ENCODE results near the gene ZMYND12. TPM values are rescaled to one million over a fixed set of nuclear protein-coding genes. Genes with fewer than 3 reads are reported as not detected.
"Not testable (repeated sequence)": the region's sequence is repeated elsewhere in the genome, so short reads cannot be mapped to it uniquely, and the experiment has no call there.

ZMYND12 gene
- total and polyA plus RNA-seq, 2 donors (not counting 3 experiments of a cell fraction or from before 2014, with no cell fraction given) = 0.33 to 0.40 TPM

GRCh38 chr1:42479621-42480020, 23.8 kb upstream of the ZMYND12 start:
- Histone ChIP-seq H3K79me2 (ENCODE audit: control insufficient read depth, insufficient read depth, low read length) (no peaks in the 10 kb centered on the region), H2AFZ (ENCODE audit: low read depth, low read length) (no peak overlapping the region), H3K27ac (ENCODE audit: insufficient read depth, low read depth, low read length) (no peak overlapping the region), H3K9ac (replicated peaks; ENCODE audit: extremely low read depth, insufficient read depth, low read length) (no peak overlapping the region), H3K4me3 (replicated peaks in 1 of 3; ENCODE audit: insufficient read depth in 1 of 3, low read depth in 1 of 3, low read length in 3 of 3) (no peak overlapping the region), H3K27me3 (ENCODE audit: control insufficient read depth in 2 of 2, insufficient read depth in 2 of 2, low read length in 2 of 2) (peaks cover 0 to 2% of the 10 kb centered on the region in 2 experiments), H3K4me2 (ENCODE audit: insufficient read depth, low read length) (no peak overlapping the region), H4K20me1 (replicated peaks; ENCODE audit: control insufficient read depth, extremely low read depth, insufficient read depth, low read length) (no peaks in the 10 kb centered on the region), H3K9me3 (replicated peaks; ENCODE audit: control insufficient read depth, insufficient read depth, low read length) (no peaks in the 10 kb centered on the region), H3K9me1 (replicated peaks; ENCODE audit: control insufficient read depth, extremely low read depth, insufficient read depth, low read length) (no peaks in the 10 kb centered on the region), H3K36me3 (ENCODE audit: control insufficient read depth in 2 of 2, extremely low read depth in 1 of 2, insufficient read depth in 2 of 2, low read length in 2 of 2) (no peaks in the 10 kb centered on the region), H3K4me1 (ENCODE audit: control insufficient read depth, extremely low read depth, insufficient read depth, low read length) (no peaks in the 10 kb centered on the region)
- intact Hi-C loops (cut with micrococcal nuclease) = no loop called here
- CTCF ChIA-PET = no interaction called here
- DNase-seq (ENCODE audit: low read depth, low spot score) (no peak), FAIRE-seq (no peak)
- BruUV-seq (replicated peaks) = no TSS peak
- POLR2A ChIA-PET = no interaction called here
- dilution Hi-C loops (cut with MboI; ENCODE audit: extremely low pct_ligation_motif_present, low sequenced_read_pairs) = no loop called here
- TF ChIP-seq MYC (IDR thresholded peaks at IDR 0.05; ENCODE audit: low read depth, low read length) (no peak), CTCF (IDR thresholded peaks at IDR 0.05; ENCODE audit: extremely low read depth in 1 of 2, insufficient read depth in 1 of 2, low read depth in 1 of 2, low read length in 2 of 2) (peak in 1 of 2 donors; percentile 8), POLR2AphosphoS5 (IDR thresholded peaks at IDR 0.05; ENCODE audit: insufficient read depth, low read depth, low read length) (no peak), POLR2A (IDR thresholded peaks at IDR 0.05; ENCODE audit: low read depth, low read length) (no peak)

GRCh38 chr1:42477775-42478174, 22.0 kb upstream of the ZMYND12 start:
- Histone ChIP-seq H4K20me1 (replicated peaks; ENCODE audit: control insufficient read depth, extremely low read depth, insufficient read depth, low read length) (no peaks in the 10 kb centered on the region), H3K36me3 (ENCODE audit: control insufficient read depth in 2 of 2, extremely low read depth in 1 of 2, insufficient read depth in 2 of 2, low read length in 2 of 2) (no peaks in the 10 kb centered on the region), H3K27ac (ENCODE audit: insufficient read depth, low read depth, low read length) (no peak overlapping the region), H3K27me3 (ENCODE audit: control insufficient read depth in 2 of 2, insufficient read depth in 2 of 2, low read length in 2 of 2) (peaks cover 0 to 4% of the 10 kb centered on the region in 2 experiments), H3K4me3 (replicated peaks in 1 of 3; ENCODE audit: insufficient read depth in 1 of 3, low read depth in 1 of 3, low read length in 3 of 3) (no peak overlapping the region), H3K79me2 (ENCODE audit: control insufficient read depth, insufficient read depth, low read length) (no peaks in the 10 kb centered on the region), H3K9me1 (replicated peaks; ENCODE audit: control insufficient read depth, extremely low read depth, insufficient read depth, low read length) (no peaks in the 10 kb centered on the region), H3K9me3 (replicated peaks; ENCODE audit: control insufficient read depth, insufficient read depth, low read length) (no peaks in the 10 kb centered on the region), H3K4me2 (ENCODE audit: insufficient read depth, low read length) (no peak overlapping the region), H3K9ac (replicated peaks; ENCODE audit: extremely low read depth, insufficient read depth, low read length) (no peak overlapping the region), H2AFZ (ENCODE audit: low read depth, low read length) (no peak overlapping the region), H3K4me1 (ENCODE audit: control insufficient read depth, extremely low read depth, insufficient read depth, low read length) (no peaks in the 10 kb centered on the region)
- POLR2A ChIA-PET = no interaction called here
- no TSS peak for BruUV-seq (replicated peaks)
- CTCF ChIA-PET = no interaction called here
- dilution Hi-C loops (cut with MboI; ENCODE audit: extremely low pct_ligation_motif_present, low sequenced_read_pairs) (no loop called here), intact Hi-C loops (cut with micrococcal nuclease) (no loop called here)
- DNase-seq (ENCODE audit: low read depth, low spot score) = no peak
- no peak for FAIRE-seq
- TF ChIP-seq MAX (IDR thresholded peaks at IDR 0.05; ENCODE audit: insufficient read depth, insufficient read length) = no peak
- TF ChIP-seq FOS (IDR thresholded peaks at IDR 0.05; ENCODE audit: borderline replicate concordance, insufficient read depth, low read length) = no peak
- no peak for TF ChIP-seq POLR2A (IDR thresholded peaks at IDR 0.05; ENCODE audit: low read depth, low read length)
- TF ChIP-seq JUN (IDR thresholded peaks at IDR 0.05; ENCODE audit: borderline replicate concordance, insufficient read depth, insufficient read length, low read depth) = no peak
- TF ChIP-seq GATA2 (IDR thresholded peaks at IDR 0.05; ENCODE audit: insufficient read depth, insufficient read length, low read depth, low read length) = no peak

- CTCF ChIA-PET = not testable (repeated sequence)
Observed at GRCh38 chr1:42477354-42477753, 21.5 kb upstream of the ZMYND12 start.

More at GRCh38 chr1:42477354-42477753, 21.5 kb upstream of the ZMYND12 start:
- H3K9me3 ChIP-seq (replicated peaks; ENCODE audit: control insufficient read depth, insufficient read depth, low read length); H3K4me3 ChIP-seq (replicated peaks in 1 of 3; ENCODE audit: insufficient read depth in 1 of 3, low read depth in 1 of 3, low read length in 3 of 3); H3K27me3 ChIP-seq (ENCODE audit: control insufficient read depth in 2 of 2, insufficient read depth in 2 of 2, low read length in 2 of 2); H3K79me2 ChIP-seq (ENCODE audit: control insufficient read depth, insufficient read depth, low read length); FAIRE-seq; intact Hi-C loops (cut with micrococcal nuclease); dilution Hi-C loops (cut with MboI; ENCODE audit: extremely low pct_ligation_motif_present, low sequenced_read_pairs); H4K20me1 ChIP-seq (replicated peaks; ENCODE audit: control insufficient read depth, extremely low read depth, insufficient read depth, low read length); BruUV-seq (replicated peaks); DNase-seq (ENCODE audit: low read depth, low spot score); H3K27ac ChIP-seq (ENCODE audit: insufficient read depth, low read depth, low read length); POLR2A ChIA-PET; H3K4me1 ChIP-seq (ENCODE audit: control insufficient read depth, extremely low read depth, insufficient read depth, low read length); H2AFZ ChIP-seq (ENCODE audit: low read depth, low read length); H3K9ac ChIP-seq (replicated peaks; ENCODE audit: extremely low read depth, insufficient read depth, low read length); H3K9me1 ChIP-seq (replicated peaks; ENCODE audit: control insufficient read depth, extremely low read depth, insufficient read depth, low read length); H3K4me2 ChIP-seq (ENCODE audit: insufficient read depth, low read length); H3K36me3 ChIP-seq (ENCODE audit: control insufficient read depth in 2 of 2, extremely low read depth in 1 of 2, insufficient read depth in 2 of 2, low read length in 2 of 2): not testable (repeated sequence)
